HG03432 (cell line): ENCODE results near the gene TLR8.

Experiments used
- ATAC-seq: cut with Tn5 transposase; IDR thresholded peaks from one replicate; pipeline ENCODE4 v1.9.1; 2021; ENCODE audit warnings: mild to moderate bottlenecking, moderate library complexity; ENCODE audit not compliant: unreplicated experiment

Gene TLR8

GRCh38 chrX:12906046-12906761, at the start of gene TLR8:
Gene TLR8, plus strand, starts transcription at chrX:12906620. Its CDS starts 87 bp downstream, at chrX:12906707.
- ATAC-seq: no peak

- ATAC-seq: no peak
Observed at GRCh38 chrX:12865359-12865758, 41.1 kb upstream of the TLR8 start.

GRCh38 chrX:12866451-12867377, 39.7 kb upstream of the TLR8 start, which contains the start of gene TLR7:
Gene TLR7, plus strand, starts transcription at chrX:12867072. Its CDS starts 507 bp downstream, at chrX:12867579.
- ATAC-seq: no peak

- no peak for ATAC-seq
Observed at GRCh38 chrX:12867685-12868084, 38.7 kb upstream of the TLR8 start.

DNA sequence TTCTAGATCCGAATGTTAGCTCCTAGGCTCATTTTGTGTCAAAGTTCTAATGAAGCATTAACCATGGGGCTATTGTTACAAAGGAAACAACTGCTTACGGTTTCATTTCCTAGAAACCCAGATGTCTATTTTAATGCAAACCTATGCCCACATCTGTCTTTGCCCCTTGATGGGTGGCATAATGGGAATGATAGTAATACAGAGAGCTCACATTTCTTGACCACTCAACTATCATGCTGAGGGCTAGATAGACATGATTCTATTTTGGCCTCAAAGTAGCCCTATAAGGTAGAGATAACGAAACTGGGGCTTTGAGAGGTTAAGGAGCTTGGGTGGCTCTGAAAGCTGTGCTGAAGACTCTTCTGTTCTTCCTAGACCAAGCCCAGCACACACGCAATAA, 37.7 kb upstream of the TLR8 start:
- peak; percentile 69 for ATAC-seq

DNA sequence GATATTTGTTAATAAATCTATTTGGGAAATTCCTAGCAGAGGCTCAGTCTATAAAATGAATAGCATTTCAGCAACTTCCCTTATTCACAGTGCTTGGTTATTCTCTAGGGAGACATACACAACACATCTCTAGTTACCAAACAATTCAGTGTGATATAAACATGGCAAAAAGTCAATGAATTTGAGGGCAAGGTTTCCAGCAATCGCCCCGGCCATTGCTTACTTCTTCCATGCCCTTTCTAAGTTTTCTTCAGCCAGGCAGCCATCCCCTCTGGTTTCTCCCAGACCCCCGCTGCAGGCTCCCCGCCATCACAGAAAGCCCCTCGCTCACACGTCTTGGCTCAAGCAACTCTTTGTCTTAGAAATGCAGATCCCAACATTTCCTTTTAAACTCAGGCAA, 35.2 kb upstream of the TLR8 start:
- ATAC-seq: no peak

- no peak for ATAC-seq
Observed at GRCh38 chrX:12872741-12873140, 33.7 kb upstream of the TLR8 start.

DNA sequence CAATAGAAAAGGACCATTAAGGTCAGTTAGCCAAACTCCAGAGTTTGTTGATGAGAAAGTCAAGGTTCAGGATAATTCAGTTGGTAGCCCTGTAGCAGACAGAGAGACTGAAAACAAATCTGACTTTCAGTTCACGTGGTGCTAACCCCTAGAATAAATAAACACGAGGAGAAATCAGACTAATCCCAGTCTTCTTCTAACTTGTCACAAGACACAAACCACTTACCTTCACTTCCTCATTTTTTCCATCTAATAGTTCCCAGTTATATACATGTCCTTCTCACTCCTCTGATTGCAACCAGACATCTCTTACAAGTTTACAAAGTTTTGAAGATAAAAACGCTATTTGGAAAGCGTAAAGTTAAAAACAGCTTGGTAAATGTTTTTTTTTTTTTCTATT, 31.8 kb upstream of the TLR8 start:
- no peak for ATAC-seq

DNA sequence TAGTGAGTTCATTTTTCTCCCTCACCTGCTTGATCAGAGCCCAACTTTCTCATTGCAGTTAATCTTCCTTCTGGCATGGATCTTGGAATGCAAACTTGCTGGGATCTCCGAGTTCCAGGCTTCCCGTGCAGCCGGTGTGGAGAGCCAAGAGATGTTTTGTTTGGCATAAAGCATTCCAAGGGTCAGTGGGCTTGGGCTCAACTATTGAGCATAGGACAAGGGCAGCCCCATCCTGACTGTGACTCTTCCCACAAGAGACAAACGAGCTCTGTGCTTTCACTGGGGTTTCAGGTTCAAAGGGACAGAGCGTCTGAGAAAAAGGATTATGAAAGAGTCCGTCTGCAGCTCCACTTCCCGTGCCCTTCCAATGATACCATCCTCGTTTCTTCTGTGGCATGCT, 29.0 kb upstream of the TLR8 start:
- ATAC-seq: no peak

GRCh38 chrX:12878536-12878935, 27.9 kb upstream of the TLR8 start:
- ATAC-seq: no peak

DNA sequence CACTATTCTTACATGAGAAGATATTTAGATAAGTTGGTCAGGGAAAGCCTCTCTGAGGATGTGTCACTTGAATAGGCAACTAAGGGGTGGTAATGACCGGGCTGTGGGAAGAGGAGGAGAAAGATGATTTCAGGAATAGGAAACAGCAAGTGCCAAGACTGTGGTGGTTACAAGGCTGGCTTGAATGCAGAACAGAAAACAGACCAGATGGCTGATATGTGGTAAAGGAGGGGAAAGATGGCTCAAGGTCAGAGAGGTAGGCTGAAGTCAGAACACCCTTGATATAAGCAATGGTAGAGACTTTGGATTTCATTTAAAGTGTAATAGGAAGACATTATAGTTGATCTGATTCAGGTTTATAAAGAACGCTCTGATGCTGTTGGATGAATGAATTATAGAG, 24.5 kb upstream of the TLR8 start:
- ATAC-seq: no peak

DNA sequence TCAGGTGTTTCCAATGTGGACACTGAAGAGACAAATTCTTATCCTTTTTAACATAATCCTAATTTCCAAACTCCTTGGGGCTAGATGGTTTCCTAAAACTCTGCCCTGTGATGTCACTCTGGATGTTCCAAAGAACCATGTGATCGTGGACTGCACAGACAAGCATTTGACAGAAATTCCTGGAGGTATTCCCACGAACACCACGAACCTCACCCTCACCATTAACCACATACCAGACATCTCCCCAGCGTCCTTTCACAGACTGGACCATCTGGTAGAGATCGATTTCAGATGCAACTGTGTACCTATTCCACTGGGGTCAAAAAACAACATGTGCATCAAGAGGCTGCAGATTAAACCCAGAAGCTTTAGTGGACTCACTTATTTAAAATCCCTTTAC, 20.9 kb upstream of the TLR8 start:
- no peak for ATAC-seq

DNA sequence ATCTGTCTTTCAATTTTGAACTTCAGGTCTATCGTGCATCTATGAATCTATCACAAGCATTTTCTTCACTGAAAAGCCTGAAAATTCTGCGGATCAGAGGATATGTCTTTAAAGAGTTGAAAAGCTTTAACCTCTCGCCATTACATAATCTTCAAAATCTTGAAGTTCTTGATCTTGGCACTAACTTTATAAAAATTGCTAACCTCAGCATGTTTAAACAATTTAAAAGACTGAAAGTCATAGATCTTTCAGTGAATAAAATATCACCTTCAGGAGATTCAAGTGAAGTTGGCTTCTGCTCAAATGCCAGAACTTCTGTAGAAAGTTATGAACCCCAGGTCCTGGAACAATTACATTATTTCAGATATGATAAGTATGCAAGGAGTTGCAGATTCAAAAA, 19.9 kb upstream of the TLR8 start:
- no peak for ATAC-seq

GRCh38 chrX:12887141-12887540, 19.3 kb upstream of the TLR8 start:
- ATAC-seq: no peak

DNA sequence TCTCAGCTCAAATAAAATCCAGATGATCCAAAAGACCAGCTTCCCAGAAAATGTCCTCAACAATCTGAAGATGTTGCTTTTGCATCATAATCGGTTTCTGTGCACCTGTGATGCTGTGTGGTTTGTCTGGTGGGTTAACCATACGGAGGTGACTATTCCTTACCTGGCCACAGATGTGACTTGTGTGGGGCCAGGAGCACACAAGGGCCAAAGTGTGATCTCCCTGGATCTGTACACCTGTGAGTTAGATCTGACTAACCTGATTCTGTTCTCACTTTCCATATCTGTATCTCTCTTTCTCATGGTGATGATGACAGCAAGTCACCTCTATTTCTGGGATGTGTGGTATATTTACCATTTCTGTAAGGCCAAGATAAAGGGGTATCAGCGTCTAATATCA, 18.7 kb upstream of the TLR8 start:
- ATAC-seq: no peak

GRCh38 chrX:12890467-12890866, 16.0 kb upstream of the TLR8 start:
- ATAC-seq: peak; percentile 74

DNA sequence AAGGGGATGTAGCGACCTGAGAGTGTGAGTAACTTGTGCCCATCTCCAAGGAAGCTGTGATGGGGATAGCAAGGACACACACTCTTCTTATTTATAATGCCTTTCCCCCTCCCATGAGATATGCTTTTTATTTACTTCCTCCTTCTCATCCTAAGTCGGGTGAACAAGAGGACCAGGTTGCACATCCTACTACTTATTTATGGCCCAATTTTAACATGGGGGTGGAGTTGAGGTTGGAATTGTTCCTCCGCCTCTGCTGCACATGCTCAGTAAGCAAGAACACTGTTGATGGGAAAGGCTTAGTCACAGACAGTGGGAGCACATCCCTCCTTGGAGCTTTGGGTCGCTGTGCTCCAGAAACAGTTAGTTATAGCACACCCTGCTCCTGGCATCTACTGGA, 15.2 kb upstream of the TLR8 start:
- no peak for ATAC-seq

GRCh38 chrX:12891915-12892506, 14.4 kb upstream of the TLR8 start:
- ATAC-seq: peak; percentile 74

DNA sequence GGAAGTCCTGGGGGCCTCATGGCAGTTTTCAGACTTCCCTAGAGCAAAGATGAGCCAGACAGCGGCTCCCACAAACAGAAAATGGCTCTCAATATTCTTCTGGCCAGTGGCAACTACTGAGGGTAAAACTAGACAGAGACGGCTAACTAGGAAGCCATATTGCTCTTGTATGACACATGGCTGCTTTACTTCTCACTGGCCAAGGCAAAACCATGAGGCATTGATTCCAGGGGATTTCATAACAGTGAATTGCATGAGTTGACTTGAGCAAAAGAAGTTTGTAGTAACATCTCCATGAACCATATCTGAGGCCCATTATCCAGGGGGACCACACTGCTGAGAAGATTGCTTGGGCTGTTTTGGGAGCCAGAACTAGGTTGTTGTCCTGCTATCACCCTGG, 13.7 kb upstream of the TLR8 start:
- no peak for ATAC-seq

- no peak for ATAC-seq
Observed at GRCh38 chrX:12894074-12895030, 12.1 kb upstream of the TLR8 start.

DNA sequence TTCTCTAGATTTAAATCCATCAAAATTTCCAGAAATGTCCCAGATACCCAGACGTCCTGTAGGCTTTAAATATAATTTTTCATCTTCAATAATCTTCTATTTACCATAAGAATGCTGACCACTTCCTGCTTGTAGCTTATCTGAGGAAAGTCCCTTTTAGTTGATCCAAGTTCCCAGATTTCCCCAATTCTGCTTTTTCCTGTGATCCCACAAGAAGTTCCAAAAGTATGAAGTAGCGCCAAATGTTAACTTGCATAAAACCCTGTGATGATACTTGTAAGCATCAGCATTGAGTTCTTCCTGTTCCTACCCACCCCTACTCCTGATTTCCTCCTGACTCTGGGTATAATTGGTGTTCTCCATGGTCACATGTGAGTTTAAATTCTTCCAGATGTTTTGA, 10.6 kb upstream of the TLR8 start:
- no peak for ATAC-seq
